Right cardiac atrium (tissue), 5 donors: ENCODE data around the gene IL17A. TPM values are rescaled to one million over a fixed set of nuclear protein-coding genes. Genes with fewer than 3 reads are reported as not detected.
"Not testable (repeated sequence)": the region's sequence is repeated elsewhere in the genome, so short reads cannot be mapped to it uniquely, and the experiment has no call there.

Source experiments
- ATAC-seq, 2 donors: fragments of 200-7000 bp; cut with Tn5 transposase; one replicate each; pipeline versions ENCODE4 v1.8.0 to v1.9.1; 2020; ENCODE audit warnings: moderate library complexity in 2 of 2, mild to moderate bottlenecking in 1 of 2
- DNase-seq, 3 donors: peaks; one replicate each; pipeline ENCODE4 v3.0.0-alpha.2; 2020
- H3K27ac ChIP-seq: one replicate; pipeline ENCODE4 v1.5.1; 2013; ENCODE audit warnings: mild to moderate bottlenecking, low read length, control low read depth, moderate library complexity
- H3K27me3 ChIP-seq: one replicate; pipeline ENCODE4 v1.6.1; 2013; ENCODE audit not compliant: control insufficient read depth, insufficient read depth
- H3K4me1 ChIP-seq: one replicate; pipeline ENCODE4 v1.6.1; 2013; ENCODE audit warnings: low read length; ENCODE audit not compliant: control insufficient read depth, insufficient read depth
- H3K4me3 ChIP-seq: one replicate; pipeline ENCODE4 v1.5.1; 2013; ENCODE audit warnings: low read length, control low read depth
- H3K9me3 ChIP-seq: one replicate; pipeline ENCODE4 v1.6.1; 2013; ENCODE audit warnings: low read length; ENCODE audit not compliant: control insufficient read depth
- WGBS: extraction: QIAGEN DNeasy Blood & Tissue Kit; methylation state at CpG from one replicate; pipeline ENCODE4 v1.1.7; 2013; 5-methylcytosine and 5-hydroxymethylcytosine counted together
- intact Hi-C, 4 donors: fragments of 100-400 bp; cut with DNase I; formaldehyde crosslinking; loops; one replicate each; pipeline versions ENCODE4 v1.11.0 to v1.14.0; 2022 to 2023
- polyA plus RNA-seq: library from polyadenylated mRNA; stranded (reverse); fragments of 200-250 nt; gene quantifications from one replicate; pipeline ENCODE4 v1.2.3, GENCODE V29; 2013
- total RNA-seq, 4 donors: library from RNA; stranded (reverse); fragmentation: NEBNext Ultra II Directional; extraction: Animal tissue kit (Norgen Biotek cat#: 25700); gene quantifications; one replicate each; pipeline ENCODE4 v1.2.1, GENCODE V29; 2021
- donor health status: healthy with polysubstance abuse.
- donor health status: DM: no; HTN: yes; CAD: no.
- donor health status: DM: no; HTN: no; CAD: no.
- donor health status: DM: no; HTN: yes; CAD: no; lungs with severe emphysema.
- donor health status: DM: yes; HTN: yes; CAD: no.

The IL17A gene
- total and polyA plus RNA-seq, 5 donors = not detected

DNA sequence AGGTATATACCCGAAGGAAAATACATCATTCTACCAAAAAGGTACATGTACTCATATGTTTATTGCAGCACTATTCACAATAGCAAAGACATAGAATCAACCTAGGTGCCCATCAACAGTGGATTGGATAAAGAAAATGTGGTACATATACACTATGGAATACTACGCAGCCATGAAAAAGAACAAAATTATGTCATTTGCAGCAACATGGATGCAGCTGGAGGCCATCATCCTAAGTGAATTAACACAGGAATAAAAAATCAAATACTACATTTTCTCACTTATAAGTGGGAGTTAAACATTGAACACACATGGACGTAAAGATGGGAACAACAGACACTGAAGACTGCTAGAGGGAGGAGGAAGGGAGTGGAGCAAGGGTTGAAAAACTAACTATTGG, 17.8 kb upstream of the IL17A start:
- ATAC-seq, intact Hi-C loops: not testable (repeated sequence)

DNA sequence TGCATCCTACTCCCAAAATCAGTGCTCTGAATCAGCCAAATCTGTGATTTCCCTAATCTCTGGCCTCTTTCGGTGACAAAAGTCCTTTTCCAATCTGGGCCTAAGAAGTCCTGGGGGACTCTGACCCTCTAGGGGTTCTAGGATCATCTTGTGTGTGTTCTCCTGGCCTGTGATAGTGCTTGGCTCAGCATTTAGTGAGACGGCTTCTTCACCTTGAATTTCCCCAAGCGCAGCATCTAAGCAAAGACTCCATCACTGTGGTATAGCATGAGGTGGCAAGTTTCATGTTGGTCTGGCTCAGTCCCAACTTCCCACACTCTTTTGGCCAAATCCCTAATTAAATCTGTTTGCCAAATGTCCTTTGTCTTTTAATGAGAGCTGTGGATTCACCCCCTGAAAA, 12.1 kb upstream of the IL17A start:
- Histone ChIP-seq H3K27me3 (no peaks in the 10 kb centered on the region), H3K4me3 (no peak overlapping the region), H3K9me3 (no peaks in the 10 kb centered on the region), H3K4me1 (no peaks in the 10 kb centered on the region), H3K27ac (no peak overlapping the region)
- WGBS = 89% methylated on average over 3 of the region's 3 CpGs
- ATAC-seq = no peak
- no peak for DNase-seq
- intact Hi-C loops = no loop called here

More for the DNA sequence above, 17.8 kb upstream of the IL17A start:
- not testable (repeated sequence) for H3K4me1 ChIP-seq, H3K27me3 ChIP-seq, H3K4me3 ChIP-seq, DNase-seq, H3K27ac ChIP-seq, H3K9me3 ChIP-seq
- 29% methylated on average over 3 of the region's 3 CpGs for WGBS

DNA sequence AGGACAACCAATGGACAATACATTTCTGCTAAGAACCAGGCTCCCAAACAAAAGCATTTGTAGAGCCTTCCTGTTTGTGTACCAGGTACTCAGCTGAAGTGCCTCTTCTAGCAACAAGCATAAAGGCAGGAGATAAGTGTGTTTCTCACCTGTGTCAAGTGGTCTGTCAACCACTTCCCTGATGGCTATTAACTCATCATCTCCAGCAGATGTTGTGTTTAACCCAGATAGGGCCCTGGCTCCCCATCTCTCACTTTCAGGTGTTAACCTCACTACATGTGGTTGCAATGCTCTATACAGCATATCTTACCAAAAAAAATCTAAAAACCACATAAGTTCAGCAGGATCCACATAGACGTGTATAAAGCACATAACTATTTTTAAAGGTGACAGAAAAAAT, 9.6 kb upstream of the IL17A start:
- DNase-seq (no peak), ATAC-seq (no peak)
- Histone ChIP-seq H3K4me3 (no peak overlapping the region), H3K27ac (no peak overlapping the region), H3K27me3 (no peaks in the 10 kb centered on the region), H3K9me3 (no peaks in the 10 kb centered on the region), H3K4me1 (no peaks in the 10 kb centered on the region)
- 49% methylated on average over 1 of the region's 1 CpG for WGBS
- intact Hi-C loops = no loop called here

DNA sequence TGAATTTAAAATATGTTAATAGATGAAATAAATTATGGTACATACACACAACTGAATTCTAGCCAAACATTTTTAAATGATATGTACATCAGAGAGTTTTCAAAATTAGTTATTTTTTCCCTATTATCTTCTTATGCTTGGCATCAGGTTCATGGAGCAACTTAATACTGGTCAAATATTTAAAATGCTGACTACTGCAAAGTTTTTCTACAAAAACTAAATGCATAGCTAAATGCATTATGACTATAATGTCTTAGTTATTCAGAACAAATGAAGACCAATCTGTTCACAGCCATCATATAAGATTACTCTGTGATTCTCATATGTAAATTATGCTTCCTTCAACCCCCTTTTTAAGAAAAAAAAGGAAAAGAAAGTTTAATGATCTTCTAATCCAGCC, 8.2 kb upstream of the IL17A start:
- H3K9me3 ChIP-seq = no peaks in the 10 kb centered on the region
- no peak for DNase-seq
- no peak for ATAC-seq
- no peaks in the 10 kb centered on the region for H3K27me3 ChIP-seq
- no peaks in the 10 kb centered on the region for H3K4me1 ChIP-seq
- intact Hi-C loops = no loop called here
- H3K4me3 ChIP-seq = no peak overlapping the region
- H3K27ac ChIP-seq = no peak overlapping the region

DNA sequence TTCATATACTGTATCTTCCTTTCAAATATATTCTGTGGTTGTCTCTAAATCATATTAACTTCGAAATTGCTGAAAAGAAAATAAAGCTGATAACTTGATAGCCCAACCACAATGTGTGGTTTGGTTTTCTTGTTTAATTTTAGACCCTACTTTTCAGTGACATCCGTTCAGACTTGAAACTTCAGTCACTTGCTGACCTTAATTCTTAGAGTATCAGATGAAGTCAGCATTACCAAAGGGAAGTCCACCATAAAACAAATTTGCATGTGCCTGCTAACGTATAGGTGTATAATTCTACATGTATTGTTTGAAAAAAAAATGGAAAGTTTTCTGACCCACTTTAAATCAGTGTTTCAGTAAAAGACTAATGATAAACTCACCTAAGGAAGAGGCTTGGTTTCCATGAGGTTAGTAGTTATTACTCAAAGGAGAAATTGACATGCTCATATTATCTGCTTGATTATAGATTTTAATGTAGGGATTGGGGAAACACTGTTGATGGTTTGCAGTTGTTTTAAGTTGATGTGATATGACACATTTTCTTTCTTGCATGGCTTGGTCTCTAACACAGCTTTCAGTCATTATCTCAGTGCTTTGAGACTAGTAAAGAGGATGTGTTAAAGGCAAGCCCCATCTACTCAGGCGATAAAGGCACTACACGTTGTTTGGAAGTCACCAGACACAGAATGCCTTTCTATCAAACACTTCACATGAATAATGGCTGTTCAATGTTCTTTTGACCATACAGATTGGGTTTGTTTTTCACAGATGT, 5.2 kb upstream of the IL17A start:
- Histone ChIP-seq H3K9me3 (no peaks in the 10 kb centered on the region), H3K4me3 (no peak overlapping the region), H3K27me3 (no peaks in the 10 kb centered on the region), H3K4me1 (no peaks in the 10 kb centered on the region), H3K27ac (no peak overlapping the region)
- intact Hi-C loops = no loop called here
- ATAC-seq (no peak), DNase-seq (no peak)
- WGBS = 54% methylated on average over 5 of the region's 5 CpGs

DNA sequence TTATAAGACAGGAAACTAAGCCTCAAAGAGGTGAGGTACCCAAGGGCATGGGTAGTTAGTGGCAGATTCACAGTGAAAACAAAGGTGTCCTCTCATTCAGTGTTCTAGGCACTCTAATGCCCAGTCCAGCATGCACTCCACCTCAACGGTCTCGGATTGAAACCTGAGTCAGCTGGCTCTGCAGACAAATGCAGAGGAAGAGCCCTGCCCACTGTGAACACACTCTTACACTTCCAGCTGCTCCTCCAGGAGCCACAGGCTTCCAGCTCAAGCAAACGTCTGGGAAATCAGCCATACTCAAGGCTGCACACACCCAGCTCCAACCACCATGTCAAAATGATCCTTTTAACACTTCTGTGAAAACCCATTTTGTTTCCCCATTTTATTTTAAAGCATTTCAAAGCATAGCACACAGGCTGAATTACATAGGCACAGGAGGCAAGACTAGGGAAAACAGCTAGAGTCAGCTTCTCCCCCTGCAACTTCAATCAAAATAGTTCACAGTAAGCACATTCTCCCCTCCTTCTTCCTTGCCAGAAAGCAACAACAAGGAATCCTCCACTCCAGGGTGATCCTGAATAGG, 3.0 kb upstream of the IL17A start:
- Histone ChIP-seq H3K9me3 (no peaks in the 10 kb centered on the region), H3K27ac (no peak overlapping the region), H3K4me3 (no peak overlapping the region), H3K27me3 (no peaks in the 10 kb centered on the region), H3K4me1 (no peaks in the 10 kb centered on the region)
- ATAC-seq (no peak), DNase-seq (no peak)
- 19% methylated on average over 3 of the region's 3 CpGs for WGBS
- intact Hi-C loops = no loop called here

DNA sequence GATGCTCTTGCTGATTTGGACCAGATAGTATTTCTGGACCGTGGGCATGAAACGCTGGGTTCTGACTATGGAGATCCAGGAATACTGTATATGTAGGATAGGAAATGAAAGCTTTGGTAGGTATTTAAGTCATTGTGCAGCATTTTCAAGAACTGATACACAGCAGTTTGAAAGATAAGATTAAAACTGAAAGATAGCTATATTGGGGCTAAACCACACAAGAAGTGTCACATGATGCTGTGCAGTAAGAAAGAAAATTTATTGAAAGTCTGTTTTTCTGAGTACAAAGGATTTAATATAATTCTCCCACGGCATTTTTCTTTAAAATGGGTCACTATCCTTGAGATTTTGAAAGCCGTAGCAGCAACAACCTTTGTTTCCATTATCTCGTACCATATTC, 305 bp downstream of the IL17A start:
- no peaks in the 10 kb centered on the region for H3K9me3 ChIP-seq
- H3K4me1 ChIP-seq = no peaks in the 10 kb centered on the region
- H3K27me3 ChIP-seq = no peaks in the 10 kb centered on the region
- intact Hi-C loops = no loop called here
- WGBS = 87% methylated on average over 5 of the region's 5 CpGs
- DNase-seq (no peak), ATAC-seq (no peak)
- H3K4me3 ChIP-seq = no peak overlapping the region
- H3K27ac ChIP-seq = no peak overlapping the region

DNA sequence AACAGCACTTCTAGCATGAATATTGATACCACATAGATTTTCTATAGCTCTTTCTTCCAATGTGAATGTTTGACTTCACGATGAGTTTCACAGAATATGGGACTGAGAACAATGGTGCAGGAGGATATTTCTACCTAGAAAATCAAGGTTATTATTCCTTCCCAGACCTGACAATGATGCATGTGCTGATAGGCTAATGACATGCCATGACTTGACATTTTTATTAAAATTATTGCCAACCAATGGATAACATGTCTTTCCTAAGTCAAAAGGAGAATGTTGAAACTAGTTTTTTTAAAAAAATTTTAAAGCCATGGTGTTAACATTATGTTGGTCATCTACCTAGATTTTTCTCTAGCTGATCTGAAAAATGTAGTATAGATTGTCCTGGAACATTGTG, 923 bp downstream of the IL17A start:
- ATAC-seq (no peak), DNase-seq (no peak)
- H3K4me3 ChIP-seq = no peak overlapping the region
- WGBS = 92% methylated on average over 1 of the region's 1 CpG
- no peaks in the 10 kb centered on the region for H3K27me3 ChIP-seq
- no peak overlapping the region for H3K27ac ChIP-seq
- no peaks in the 10 kb centered on the region for H3K4me1 ChIP-seq
- intact Hi-C loops = no loop called here
- H3K9me3 ChIP-seq = no peaks in the 10 kb centered on the region

DNA sequence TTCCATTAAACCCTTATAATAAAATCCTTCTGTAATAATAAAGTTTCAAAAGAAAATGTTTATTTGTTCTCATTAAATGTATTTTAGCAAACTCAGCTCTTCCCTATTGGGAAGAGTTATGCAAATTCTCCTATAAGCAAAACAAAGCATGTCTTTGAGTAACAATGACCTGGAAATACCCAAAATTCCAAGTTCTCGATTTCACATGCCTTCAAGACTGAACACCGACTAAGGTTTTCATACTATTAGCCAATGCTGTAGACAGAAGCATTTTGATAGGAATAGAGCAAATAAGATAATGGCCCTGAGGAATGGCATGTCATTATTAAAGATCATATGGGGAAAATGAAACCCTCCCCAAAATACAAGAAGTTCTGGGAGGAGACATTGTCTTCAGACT, 3.8 kb downstream of the IL17A start:
- 75% methylated on average over 2 of the region's 2 CpGs for WGBS
- no peaks in the 10 kb centered on the region for H3K27me3 ChIP-seq
- DNase-seq = no peak
- ATAC-seq = no peak
- H3K4me3 ChIP-seq = no peak overlapping the region
- intact Hi-C loops = no loop called here
- no peak overlapping the region for H3K27ac ChIP-seq
- no peaks in the 10 kb centered on the region for H3K4me1 ChIP-seq
- H3K9me3 ChIP-seq = no peaks in the 10 kb centered on the region

DNA sequence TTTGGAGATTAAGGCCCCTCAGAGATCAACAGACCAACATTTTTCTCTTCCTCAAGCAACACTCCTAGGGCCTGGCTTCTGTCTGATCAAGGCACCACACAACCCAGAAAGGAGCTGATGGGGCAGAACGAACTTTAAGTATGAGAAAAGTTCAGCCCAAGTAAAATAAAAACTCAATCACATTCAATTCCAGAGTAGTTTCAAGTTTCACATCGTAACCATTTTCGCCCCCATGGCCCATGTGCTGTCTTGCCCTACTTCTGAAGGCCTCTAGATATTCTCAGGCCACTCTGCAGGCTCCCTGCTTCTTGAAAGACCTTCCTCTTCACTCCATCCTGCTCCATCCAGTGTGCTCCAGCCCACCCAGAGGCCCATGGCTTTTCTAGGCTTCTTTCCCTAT, 4.2 kb downstream of the IL17A start:
- Histone ChIP-seq H3K4me3 (no peak overlapping the region), H3K9me3 (no peaks in the 10 kb centered on the region), H3K27ac (no peak overlapping the region), H3K27me3 (no peaks in the 10 kb centered on the region), H3K4me1 (no peaks in the 10 kb centered on the region)
- DNase-seq (no peak), ATAC-seq (no peak)
- WGBS = 67% methylated on average over 3 of the region's 3 CpGs
- intact Hi-C loops = no loop called here

DNA sequence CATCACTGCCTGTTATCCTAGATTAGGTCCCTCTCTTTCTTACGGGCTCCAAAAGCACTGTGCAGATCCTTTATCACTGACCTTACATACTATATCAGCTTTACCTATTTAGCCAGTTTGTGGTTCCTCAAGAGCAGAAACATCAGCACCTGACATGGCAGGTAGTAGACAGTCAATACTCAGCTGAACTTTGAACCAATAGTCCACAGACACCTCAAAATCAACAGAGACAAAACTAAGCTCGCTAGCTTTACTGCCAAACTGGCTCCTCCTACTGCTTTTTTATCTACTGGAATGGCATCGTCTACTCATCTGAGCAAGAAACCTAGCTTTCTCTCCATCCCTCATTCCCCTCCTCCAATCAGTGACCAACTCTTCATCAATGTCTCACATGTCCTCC, 5.6 kb downstream of the IL17A start:
- ATAC-seq = no peak
- 65% methylated on average over 3 of the region's 3 CpGs for WGBS
- no peak overlapping the region for H3K27ac ChIP-seq
- H3K27me3 ChIP-seq = no peaks in the 10 kb centered on the region
- intact Hi-C loops = no loop called here
- no peak for DNase-seq
- H3K9me3 ChIP-seq = no peaks in the 10 kb centered on the region
- no peak overlapping the region for H3K4me3 ChIP-seq
- no peaks in the 10 kb centered on the region for H3K4me1 ChIP-seq

DNA sequence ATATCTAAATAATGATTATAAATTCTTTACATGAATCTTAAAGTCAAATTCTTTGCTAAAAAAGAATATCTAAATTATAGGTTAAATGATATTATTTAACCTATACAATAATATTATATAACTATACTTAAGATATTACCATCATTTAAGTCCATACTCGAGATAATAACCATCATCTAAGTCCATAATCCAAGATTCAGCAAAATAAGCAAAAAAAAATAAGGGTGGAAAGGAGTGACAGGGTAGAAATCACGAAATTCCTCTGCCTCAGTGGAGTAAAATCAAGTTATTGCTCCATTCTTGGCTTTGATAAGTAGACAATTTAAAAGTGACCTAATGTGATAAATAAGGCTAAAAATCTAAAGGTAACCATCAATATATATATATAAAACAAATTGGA, 9.7 kb downstream of the IL17A start:
- intact Hi-C loops = no loop called here
- WGBS = 31% methylated on average over 2 of the region's 2 CpGs
- DNase-seq = no peak

More for the DNA sequence above, 9.7 kb downstream of the IL17A start:
- no peaks in the 10 kb centered on the region for H3K4me1 ChIP-seq
- H3K9me3 ChIP-seq = no peaks in the 10 kb centered on the region
- no peaks in the 10 kb centered on the region for H3K27me3 ChIP-seq
- no peak overlapping the region for H3K27ac ChIP-seq
- ATAC-seq = no peak
- H3K4me3 ChIP-seq = no peak overlapping the region
